ENCODE measurements around the gene DRC7.

GRCh38 chr16:57727610-57728009 lies 33.0 kb downstream of the DRC7 start:
- no peak for TF ChIP-seq CTCF (IDR thresholded peaks at IDR 0.05; ENCODE audit: poor library complexity, severe bottlenecking)
- no peak for TF ChIP-seq EZH2 (IDR thresholded peaks at IDR 0.05; ENCODE audit: borderline replicate concordance, insufficient read depth, low read length, poor library complexity, severe bottlenecking)
- no peak for TF ChIP-seq TAF1 (IDR thresholded peaks at IDR 0.05; ENCODE audit: low read depth)
- no peak for TF ChIP-seq MXI1 (conservative IDR thresholded peaks at IDR 0.05; ENCODE audit: poor library complexity, severe bottlenecking)
- TF ChIP-seq EP300 (conservative IDR thresholded peaks at IDR 0.05; ENCODE audit: poor library complexity, severe bottlenecking) = no peak

Measured in neural cell (in vitro differentiated cells).